Neutrophil (primary cell): ENCODE data around the gene TBX5.

ENCODE experiments used
- H3K27ac ChIP-seq: fragments of 200-600 bp; sonication (generic); 2 replicates; pipeline ENCODE4 v1.5.1; 2016; ENCODE audit warnings: mild to moderate bottlenecking, moderate library complexity
- H3K27me3 ChIP-seq: fragments of 200-600 bp; sonication (generic); 2 replicates; pipeline ENCODE4 v1.6.0; 2016; ENCODE audit warnings: mild to moderate bottlenecking
- H3K36me3 ChIP-seq: fragments of 200-600 bp; sonication (generic); 2 replicates; pipeline ENCODE4 v1.5.1; 2017
- H3K4me1 ChIP-seq, 2 experiments: fragments of 200-600 bp in 1 of 2; sonication (generic) in 1 of 2; 1 replicate in 1 of 2; 2 replicates in 1 of 2; pipeline versions ENCODE4 v1.5.1 to v1.6.1; 2013 to 2016; ENCODE audit warnings: low read depth in 1 of 2, low read length in 1 of 2, mild to moderate bottlenecking in 1 of 2, moderate library complexity in 1 of 2; ENCODE audit not compliant: control insufficient read depth in 1 of 2, insufficient read depth in 1 of 2
- H3K4me3 ChIP-seq, 2 experiments: fragments of 200-600 bp in 1 of 2; sonication (generic) in 1 of 2; 1 replicate in 1 of 2; 2 replicates in 1 of 2; pipeline ENCODE4 v1.5.1; 2013 to 2016; ENCODE audit warnings: low read depth in 1 of 2, low read length in 1 of 2, mild to moderate bottlenecking in 1 of 2, moderate library complexity in 1 of 2
- H3K9me3 ChIP-seq: fragments of 200-600 bp; sonication (generic); 2 replicates; pipeline ENCODE4 v1.5.1; 2016
- CTCF ChIP-seq: fragments of 200-600 bp; sonication (generic); IDR thresholded peaks from 2 replicates; pipeline ENCODE4 v1.5.1; 2016; ENCODE audit warnings: antibody characterized with exemption

Gene TBX5

DNA sequence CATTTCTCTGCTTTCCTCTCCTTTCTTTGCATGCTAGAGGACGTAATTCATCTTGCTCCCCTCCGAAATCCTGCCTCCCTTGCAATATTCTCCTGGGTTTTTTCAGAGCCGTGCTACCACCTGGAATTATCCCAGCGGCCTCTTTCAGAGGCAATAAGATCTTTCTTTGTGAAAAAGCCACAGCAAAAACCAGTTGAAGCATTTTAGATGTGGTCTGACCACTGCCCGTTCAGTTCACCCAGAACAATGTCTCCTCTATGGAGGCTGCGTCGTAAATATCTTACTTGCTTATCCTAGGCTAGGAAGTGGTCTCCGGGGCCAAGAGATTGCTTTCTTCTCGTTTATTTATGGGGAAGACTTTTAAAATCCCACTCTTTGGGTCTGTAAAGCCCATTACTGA is 85.8 kb downstream of the TBX5 start:
- Histone ChIP-seq H3K4me1 (no peaks in the 10 kb centered on the region), H3K27me3 (no peaks in the 10 kb centered on the region), H3K36me3 (no peaks in the 10 kb centered on the region), H3K4me3 (no peak overlapping the region), H3K9me3 (no peaks in the 10 kb centered on the region), H3K27ac (no peak overlapping the region)
- no peak for TF ChIP-seq CTCF

- Histone ChIP-seq H3K36me3 (no peaks in the 10 kb centered on the region), H3K9me3 (no peaks in the 10 kb centered on the region), H3K27me3 (no peaks in the 10 kb centered on the region), H3K4me1 (no peaks in the 10 kb centered on the region), H3K27ac (no peak overlapping the region), H3K4me3 (no peak overlapping the region)
- TF ChIP-seq CTCF: no peak
Measured at GRCh38 chr12:114319422-114319821, 86.5 kb downstream of the TBX5 start.

- no peaks in the 10 kb centered on the region for H3K4me1 ChIP-seq
- no peak overlapping the region for H3K27ac ChIP-seq
- no peaks in the 10 kb centered on the region for H3K27me3 ChIP-seq
- no peak for TF ChIP-seq CTCF
- H3K4me3 ChIP-seq: no peak overlapping the region
- H3K36me3 ChIP-seq: no peaks in the 10 kb centered on the region
- no peaks in the 10 kb centered on the region for H3K9me3 ChIP-seq
Measured at GRCh38 chr12:114318984-114319383, 87.0 kb downstream of the TBX5 start.

- TF ChIP-seq CTCF: no peak
- Histone ChIP-seq H3K4me3 (no peak overlapping the region), H3K27me3 (no peaks in the 10 kb centered on the region), H3K9me3 (no peaks in the 10 kb centered on the region), H3K4me1 (no peaks in the 10 kb centered on the region), H3K27ac (no peak overlapping the region), H3K36me3 (no peaks in the 10 kb centered on the region)
Measured at GRCh38 chr12:114316076-114316475, 89.9 kb downstream of the TBX5 start.

DNA sequence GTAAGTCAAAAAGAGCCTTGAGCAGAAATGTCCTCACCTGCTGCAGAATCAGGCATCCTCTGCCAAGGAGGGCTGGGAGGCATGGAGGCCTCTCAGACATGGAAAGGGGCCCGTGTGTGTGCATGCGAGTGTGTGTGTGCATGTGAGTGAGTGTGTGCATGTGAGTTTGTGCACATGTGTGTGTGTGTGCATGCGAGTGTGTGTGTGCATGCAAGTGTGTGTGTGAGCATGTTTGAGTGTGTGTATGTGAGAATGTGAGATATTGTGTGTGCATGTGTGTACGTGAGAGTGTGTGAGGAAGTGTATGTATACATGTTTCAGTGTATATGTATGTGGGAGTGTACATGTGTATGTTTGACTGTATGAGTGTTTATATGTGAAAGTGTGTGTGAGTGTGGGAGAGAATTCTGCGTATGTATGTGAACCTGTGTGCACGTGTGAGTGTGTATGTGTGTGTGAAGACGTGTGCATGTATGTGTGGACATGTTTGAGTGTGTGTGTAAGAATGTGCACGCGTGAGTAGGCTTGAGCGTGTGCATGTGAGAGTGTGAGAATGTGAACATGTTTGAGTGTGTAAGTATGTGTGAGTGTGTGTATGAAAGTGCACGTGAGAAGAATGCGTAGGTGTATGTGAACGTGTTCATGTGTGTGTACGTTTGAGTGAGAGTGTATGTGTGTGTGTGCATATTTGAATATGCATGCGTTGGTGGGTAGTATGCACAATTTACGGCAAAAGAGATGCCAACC is 90.8 kb downstream of the TBX5 start:
- Histone ChIP-seq H3K27me3 (no peaks in the 10 kb centered on the region), H3K36me3 (no peaks in the 10 kb centered on the region), H3K27ac (no peak overlapping the region), H3K4me3 (no peak overlapping the region), H3K9me3 (no peaks in the 10 kb centered on the region), H3K4me1 (no peaks in the 10 kb centered on the region)
- TF ChIP-seq CTCF: no peak
